COR-L47 (cell line): Measurements from ENCODE around the gene VPS33A.

Source experiments
- DNase-seq: peaks from one replicate; lab custom pipeline; 2025; lab: John Stamatoyannopoulos, UW

VPS33A gene

DNA sequence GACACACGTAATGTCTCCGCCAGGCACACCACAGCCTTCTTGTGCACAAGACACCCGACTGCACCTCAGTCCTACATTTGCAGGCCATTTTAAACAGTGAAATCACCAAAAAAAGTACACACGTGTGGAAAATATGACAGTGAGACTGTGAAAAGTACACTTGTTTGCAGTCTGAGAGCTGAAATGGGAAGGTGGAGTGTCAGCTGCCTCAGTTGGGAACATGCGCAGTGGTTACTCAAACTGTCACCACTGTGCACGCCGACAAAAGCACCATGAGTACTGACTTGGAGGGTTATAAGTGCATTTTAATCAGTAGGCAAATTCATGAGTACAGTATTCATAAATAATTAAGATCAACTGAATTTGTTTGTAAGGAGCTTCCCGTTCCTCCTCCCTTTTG is 15.8 kb downstream of the VPS33A start:
- no peak for DNase-seq

- no peak for DNase-seq
Observed at GRCh38 chr12:122250047-122250446, 16.2 kb downstream of the VPS33A start.

DNA sequence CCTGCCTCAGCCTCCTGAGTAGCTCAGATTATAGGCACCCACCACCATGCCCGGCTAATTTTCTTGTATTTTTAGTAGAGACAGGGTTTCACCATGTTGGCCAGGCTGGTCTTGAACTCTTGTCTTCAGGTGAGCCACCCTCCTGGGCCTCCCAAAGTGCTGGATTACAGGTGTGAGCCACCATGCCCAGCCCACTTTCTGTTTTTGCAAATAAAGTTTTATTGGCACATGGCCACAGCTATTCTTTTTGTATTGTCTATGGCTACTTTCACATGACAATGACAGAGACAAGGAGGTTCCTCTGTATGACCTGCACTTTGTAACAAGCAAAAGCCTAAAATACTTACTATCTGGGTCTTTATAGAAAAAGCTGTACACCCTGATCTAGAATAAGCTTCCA is 20.7 kb downstream of the VPS33A start:
- DNase-seq = no peak

DNA sequence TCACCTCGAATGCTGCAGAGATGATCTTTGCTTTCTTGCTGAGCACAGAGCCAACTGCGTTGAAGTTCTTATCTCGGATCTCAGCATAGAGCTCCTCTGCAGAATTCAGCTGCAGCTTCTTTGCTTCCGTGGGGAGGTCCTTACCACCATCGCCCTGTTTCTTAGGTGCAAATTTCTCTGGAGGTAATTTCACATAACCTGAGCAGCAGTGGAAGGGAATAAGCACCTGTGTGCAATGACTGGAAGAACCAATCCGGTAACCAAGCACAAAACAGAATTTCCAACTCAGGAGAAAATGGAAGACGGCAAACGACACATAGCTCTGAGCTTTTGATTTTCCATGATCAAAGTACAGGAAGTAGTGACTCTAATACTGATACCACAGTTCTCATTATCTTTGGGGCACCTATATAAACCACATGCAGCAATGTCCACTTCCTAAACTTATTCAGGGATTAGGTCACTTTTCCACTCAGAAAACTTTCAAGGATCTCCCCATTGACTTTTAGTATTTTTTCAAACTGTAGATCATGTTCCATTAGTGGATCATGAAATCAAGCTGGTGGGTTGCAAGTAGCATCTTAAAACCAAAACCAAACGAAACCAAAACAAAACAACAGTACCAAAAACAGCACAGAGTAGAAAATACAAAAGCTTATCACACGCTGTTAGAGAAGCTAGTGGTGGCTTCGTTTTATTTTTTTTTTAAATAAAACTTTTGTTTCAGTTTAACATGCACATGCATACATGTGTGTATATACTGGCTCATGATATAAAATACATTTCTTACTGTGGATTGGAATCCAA is 21.5 kb downstream of the VPS33A start:
- no peak for DNase-seq

GRCh38 chr12:122243965-122244364 is 22.3 kb downstream of the VPS33A start:
- no peak for DNase-seq

- DNase-seq = no peak
Observed at GRCh38 chr12:122238861-122239260, 27.4 kb downstream of the VPS33A start.

GRCh38 chr12:122235741-122236140 is 30.6 kb downstream of the VPS33A start:
- no peak for DNase-seq

GRCh38 chr12:122232691-122233090 is 33.6 kb downstream of the VPS33A start:
- no peak for DNase-seq

DNA sequence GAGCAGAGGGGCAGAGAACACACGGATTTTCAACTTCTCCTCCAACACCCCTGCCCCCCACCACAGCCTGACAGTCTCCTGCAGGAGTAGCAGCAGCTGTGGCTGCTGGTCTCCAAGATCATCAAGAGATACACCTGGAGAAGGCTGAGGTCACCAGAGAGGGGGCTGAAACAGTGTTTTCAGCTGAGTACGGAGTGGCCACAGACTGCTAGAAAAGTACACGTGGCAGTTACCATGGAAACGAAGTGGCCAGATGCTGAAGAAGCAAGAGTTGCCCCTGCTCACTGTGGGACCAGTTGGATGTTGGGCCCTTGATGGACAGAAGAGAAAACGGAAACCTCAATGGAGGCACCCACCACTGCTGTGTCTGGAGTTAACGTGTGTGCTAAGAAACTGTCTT is 35.5 kb downstream of the VPS33A start:
- DNase-seq = no peak

DNA sequence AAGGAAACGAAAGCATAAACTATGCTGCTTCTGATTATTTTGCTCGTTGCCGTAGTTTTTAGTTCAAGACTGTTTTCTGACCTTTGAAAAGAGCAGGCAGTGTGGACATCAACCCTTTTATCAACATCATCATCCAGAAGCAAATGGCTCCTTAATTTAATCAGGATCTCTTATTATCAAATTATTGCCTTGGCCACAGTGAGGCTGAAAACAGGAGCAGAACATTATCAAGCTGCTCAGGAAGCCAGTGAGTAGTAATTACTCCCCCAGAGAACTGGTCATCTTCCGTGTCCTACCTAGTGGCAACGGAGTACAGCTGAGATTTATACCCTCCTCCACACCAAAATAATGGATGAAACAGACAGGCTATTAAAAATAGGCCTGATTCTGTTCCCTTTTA is 38.2 kb downstream of the VPS33A start:
- no peak for DNase-seq

DNA sequence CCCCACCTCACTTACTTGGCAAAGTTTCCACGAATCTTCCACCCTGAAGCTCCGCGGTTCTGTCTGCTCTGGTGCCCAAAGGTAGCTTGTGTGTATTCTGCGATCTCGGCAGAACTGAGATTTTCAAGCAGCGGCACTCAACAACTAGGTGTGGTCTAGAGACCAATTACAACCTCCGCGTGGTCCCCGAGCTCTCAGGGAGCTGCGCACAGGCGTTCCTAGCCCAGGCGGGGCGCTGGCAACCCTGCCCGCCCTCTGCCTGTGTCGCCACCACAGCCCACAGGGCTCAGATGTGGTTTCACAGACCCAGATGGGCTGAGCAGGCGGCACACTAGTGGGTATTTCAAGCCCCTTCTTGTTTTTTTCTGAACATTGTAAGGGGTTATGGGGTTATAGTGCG is 39.0 kb downstream of the VPS33A start:
- DNase-seq = no peak

DNA sequence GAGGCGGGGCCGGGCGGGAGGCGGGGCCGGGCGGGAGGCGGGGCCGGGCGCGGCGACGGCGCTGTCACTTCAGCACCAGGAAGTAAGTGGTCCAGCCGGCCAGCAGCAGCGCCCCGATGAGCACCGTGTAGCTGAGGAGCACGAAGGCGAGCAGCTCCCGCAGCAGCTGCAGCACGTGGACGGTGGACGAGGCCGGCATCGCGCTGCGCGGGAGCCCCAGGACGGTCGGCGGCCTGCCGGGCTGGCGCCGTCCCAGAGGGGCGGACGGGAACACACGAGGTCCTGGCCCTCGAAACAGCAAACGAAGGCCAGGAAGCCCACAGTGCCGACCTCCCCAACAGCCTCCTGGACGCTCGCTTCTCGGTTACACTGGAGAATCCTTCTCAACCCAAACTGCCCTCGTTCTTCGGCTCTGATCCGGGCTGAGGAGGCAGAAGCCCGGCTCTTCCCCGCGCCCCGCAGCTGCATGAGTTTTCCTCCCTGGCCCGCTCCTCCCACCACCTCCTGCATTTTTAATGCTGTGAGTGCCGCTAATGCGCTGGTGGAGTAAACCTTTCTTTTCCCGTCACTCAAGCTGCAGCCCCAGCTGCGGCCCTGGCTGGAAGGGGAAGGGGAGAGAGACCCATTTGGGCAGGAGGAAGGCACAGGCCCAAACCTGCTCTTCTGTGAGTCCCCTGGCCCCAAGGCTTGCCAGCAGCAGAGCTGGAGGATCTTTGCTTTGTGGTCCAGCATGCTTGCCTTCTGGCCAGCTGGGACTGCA is 39.7 kb downstream of the VPS33A start:
- DNase-seq = no peak

- peak; percentile 99 for DNase-seq
Observed at GRCh38 chr12:122225683-122226365, 40.5 kb downstream of the VPS33A start, which contains the start of gene DIABLO. Gene DIABLO (minus strand): TSS chr12:122226052. CDS start chr12:122226014, 38 bp downstream.

DNA sequence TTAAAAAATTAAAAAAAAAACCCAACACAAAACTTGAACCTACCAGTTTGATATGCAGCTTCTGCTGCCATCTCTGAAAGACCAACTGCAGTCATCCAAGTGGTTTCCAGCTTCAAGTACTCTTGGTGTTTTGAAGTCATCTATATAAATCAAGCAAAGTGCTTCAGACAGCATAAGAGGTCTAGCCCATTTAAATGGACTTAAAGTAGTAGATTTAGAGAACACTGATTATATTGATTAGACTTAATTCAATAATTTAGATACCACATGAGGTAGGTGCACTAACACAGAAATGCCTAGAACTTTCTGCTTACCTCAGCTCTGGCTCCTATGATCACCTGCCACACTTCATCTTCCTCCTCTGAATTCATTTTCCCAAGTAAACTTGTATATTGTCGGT is 49.8 kb downstream of the VPS33A start:
- DNase-seq = no peak

DNA sequence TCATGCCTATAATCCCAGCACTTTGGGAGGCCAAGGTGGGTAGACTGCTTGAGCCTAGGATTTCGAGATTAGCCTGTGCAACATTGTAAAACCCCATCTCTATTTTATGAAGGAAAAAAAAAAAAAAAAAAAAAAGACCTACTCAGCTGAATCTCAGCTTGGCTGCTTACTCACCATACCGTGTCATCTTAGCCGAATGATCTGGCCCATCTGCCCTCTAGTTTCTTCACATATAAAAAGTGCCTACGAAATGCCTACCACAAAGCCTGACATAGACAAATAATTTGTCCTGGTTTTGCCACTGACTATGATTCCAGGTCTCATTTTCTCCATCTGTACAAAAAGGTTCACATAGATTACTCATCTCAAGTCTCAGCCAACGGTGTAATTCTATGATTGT is 50.5 kb downstream of the VPS33A start:
- no peak for DNase-seq

DNA sequence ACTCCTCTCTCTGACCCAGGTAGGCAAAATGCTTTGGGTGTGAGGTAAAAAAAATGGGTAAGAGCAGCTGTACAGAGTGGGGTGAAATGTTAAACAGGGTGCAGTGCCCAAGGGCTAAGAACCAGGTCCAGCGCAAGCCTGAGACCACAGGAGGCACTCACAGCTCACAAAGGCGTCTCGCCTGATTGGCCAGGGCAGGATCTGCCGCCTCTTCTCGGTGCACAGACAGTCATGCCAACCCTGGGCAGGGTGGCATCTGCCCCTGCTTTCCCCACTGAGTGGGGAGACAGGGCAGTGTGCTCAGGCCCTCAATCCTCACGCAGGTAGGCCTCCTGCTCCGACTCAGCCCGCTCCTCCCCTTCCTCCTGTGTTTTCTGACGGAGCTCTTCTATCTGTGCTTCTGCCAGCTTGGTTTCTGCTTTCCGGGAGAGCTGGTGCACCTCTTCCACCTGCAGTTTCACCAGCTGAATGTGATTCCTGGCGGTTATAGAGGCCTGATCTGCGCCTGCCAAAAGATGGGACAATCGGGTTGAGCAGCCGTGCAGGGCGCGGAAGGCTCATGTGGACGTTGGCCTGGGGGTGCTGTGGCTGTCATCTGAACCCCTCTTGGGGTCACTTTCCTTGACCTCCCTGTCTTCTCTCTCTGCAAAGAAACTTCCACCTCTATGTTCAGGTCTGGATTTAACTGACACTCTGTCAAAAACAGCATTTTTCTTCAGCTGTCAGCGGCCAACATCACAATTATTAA is 58.0 kb downstream of the VPS33A start:
- no peak for DNase-seq

DNA sequence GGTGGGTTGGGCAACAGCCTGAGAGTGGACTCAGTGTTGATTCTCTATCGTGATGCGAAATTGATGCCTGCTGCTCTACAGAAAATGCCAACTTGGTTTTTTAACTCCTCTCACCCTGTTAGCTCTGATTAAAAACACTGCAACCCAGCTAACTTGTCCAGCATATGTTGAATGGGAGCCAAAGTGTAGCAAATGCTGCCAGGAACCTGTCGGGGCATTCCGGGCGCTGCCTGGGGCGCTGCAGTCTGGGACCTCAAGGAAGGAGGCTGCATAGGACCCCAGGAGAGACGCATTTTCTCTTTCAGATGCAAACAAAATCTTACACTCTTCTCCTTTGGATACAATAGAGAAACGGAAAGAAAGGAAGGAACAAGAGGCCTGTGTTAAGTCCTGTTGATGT is 58.9 kb downstream of the VPS33A start:
- DNase-seq = no peak

GRCh38 chr12:122206976-122207375 is 59.3 kb downstream of the VPS33A start:
- no peak for DNase-seq

DNA sequence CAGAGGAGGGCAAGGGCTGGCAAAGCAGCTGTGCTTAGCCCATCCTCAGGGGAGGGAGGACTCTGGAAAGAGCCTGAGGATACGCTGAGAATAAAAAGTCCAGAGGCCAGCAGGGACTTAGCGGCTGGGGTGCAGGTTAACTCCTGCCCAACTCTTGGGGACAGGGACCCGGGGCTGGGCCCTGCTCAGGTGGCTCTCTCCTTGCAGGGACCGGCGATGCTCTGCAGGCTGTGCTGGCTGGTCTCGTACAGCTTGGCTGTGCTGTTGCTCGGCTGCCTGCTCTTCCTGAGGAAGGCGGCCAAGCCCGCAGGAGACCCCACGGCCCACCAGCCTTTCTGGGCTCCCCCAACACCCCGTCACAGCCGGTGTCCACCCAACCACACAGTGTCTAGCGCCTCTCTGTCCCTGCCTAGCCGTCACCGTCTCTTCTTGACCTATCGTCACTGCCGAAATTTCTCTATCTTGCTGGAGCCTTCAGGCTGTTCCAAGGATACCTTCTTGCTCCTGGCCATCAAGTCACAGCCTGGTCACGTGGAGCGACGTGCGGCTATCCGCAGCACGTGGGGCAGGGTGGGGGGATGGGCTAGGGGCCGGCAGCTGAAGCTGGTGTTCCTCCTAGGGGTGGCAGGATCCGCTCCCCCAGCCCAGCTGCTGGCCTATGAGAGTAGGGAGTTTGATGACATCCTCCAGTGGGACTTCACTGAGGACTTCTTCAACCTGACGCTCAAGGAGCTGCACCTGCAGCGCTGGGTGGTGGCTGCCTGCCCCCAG is 60.0 kb downstream of the VPS33A start:
- no peak for DNase-seq

GRCh38 chr12:122205053-122205925 is 61.0 kb downstream of the VPS33A start:
- no peak for DNase-seq
